Measurements from ENCODE around the gene PSMA6. TPM values are rescaled to one million over a fixed set of nuclear protein-coding genes. Genes with fewer than 3 reads are reported as not detected.

Gene PSMA6
- total RNA-seq, 1 experiment from 2014 or later: 297 TPM

GRCh38 chr14:35349496-35350365 lies 57.5 kb downstream of the PSMA6 start:
- H3K4me1 Mint-ChIP-seq (ENCODE audit: low read depth, unreplicated experiment): peaks cover 23% of the 10 kb centered on the region
- no peaks in the 10 kb centered on the region for H3K27me3 Mint-ChIP-seq (ENCODE audit: unreplicated experiment)
- BruUV-seq (replicated peaks): no TSS peak
- H3K9me3 Mint-ChIP-seq (ENCODE audit: low read depth, unreplicated experiment): no peaks in the 10 kb centered on the region
- intact Hi-C loops (cut with micrococcal nuclease; ENCODE audit: unreplicated experiment): no loop called here
- CTCF ChIA-PET: interaction anchor here (1.3 kb wide), 1 partner anchor 12 kb away, joined by 3 read pairs; no protein-coding TSS in a partner anchor
- DNase-seq: no peak
- no peak overlapping the region for H3K27ac Mint-ChIP-seq (ENCODE audit: unreplicated experiment)
- no peak overlapping the region for H3K4me3 Mint-ChIP-seq (ENCODE audit: low read depth, unreplicated experiment)
- H3K36me3 Mint-ChIP-seq (ENCODE audit: insufficient read depth, unreplicated experiment): peaks cover 4% of the 10 kb centered on the region
- TF ChIP-seq CTCF (IDR thresholded peaks at IDR 0.05; ENCODE audit: unreplicated experiment): no peak

- no peak overlapping the region for H3K4me3 Mint-ChIP-seq (ENCODE audit: low read depth, unreplicated experiment)
- DNase-seq: no peak
- H3K27ac Mint-ChIP-seq (ENCODE audit: unreplicated experiment): no peak overlapping the region
- TF ChIP-seq CTCF (IDR thresholded peaks at IDR 0.05; ENCODE audit: unreplicated experiment): no peak
- intact Hi-C loops (cut with micrococcal nuclease; ENCODE audit: unreplicated experiment): no loop called here
- H3K4me1 Mint-ChIP-seq (ENCODE audit: low read depth, unreplicated experiment): peaks cover 33% of the 10 kb centered on the region
- H3K27me3 Mint-ChIP-seq (ENCODE audit: unreplicated experiment): no peaks in the 10 kb centered on the region
- no peaks in the 10 kb centered on the region for H3K9me3 Mint-ChIP-seq (ENCODE audit: low read depth, unreplicated experiment)
- peaks cover 13% of the 10 kb centered on the region for H3K36me3 Mint-ChIP-seq (ENCODE audit: insufficient read depth, unreplicated experiment)
- BruUV-seq (replicated peaks): no TSS peak
- CTCF ChIA-PET: no interaction called here
These were observed 59.3 kb downstream of the PSMA6 start for GRCh38 chr14:35351497-35351896.

GRCh38 chr14:35351897-35352273 lies 59.7 kb downstream of the PSMA6 start:
- intact Hi-C loops (cut with micrococcal nuclease; ENCODE audit: unreplicated experiment): no loop called here
- no peaks in the 10 kb centered on the region for H3K9me3 Mint-ChIP-seq (ENCODE audit: low read depth, unreplicated experiment)
- H3K36me3 Mint-ChIP-seq (ENCODE audit: insufficient read depth, unreplicated experiment): peaks cover 16% of the 10 kb centered on the region
- no peak for DNase-seq
- peaks cover 37% of the 10 kb centered on the region for H3K4me1 Mint-ChIP-seq (ENCODE audit: low read depth, unreplicated experiment)
- TF ChIP-seq CTCF (IDR thresholded peaks at IDR 0.05; ENCODE audit: unreplicated experiment): no peak
- no peak overlapping the region for H3K27ac Mint-ChIP-seq (ENCODE audit: unreplicated experiment)
- H3K27me3 Mint-ChIP-seq (ENCODE audit: unreplicated experiment): no peaks in the 10 kb centered on the region
- CTCF ChIA-PET: no interaction called here
- H3K4me3 Mint-ChIP-seq (ENCODE audit: low read depth, unreplicated experiment): no peak overlapping the region
- no TSS peak for BruUV-seq (replicated peaks)

- H3K9me3 Mint-ChIP-seq (ENCODE audit: low read depth, unreplicated experiment): no peaks in the 10 kb centered on the region
- no peak for TF ChIP-seq CTCF (IDR thresholded peaks at IDR 0.05; ENCODE audit: unreplicated experiment)
- CTCF ChIA-PET: interaction anchor here (0.9 kb wide), 1 partner anchor 11 kb away, joined by 4 read pairs; no protein-coding TSS in a partner anchor
These were observed 60.4 kb downstream of the PSMA6 start for GRCh38 chr14:35352274-35353233.

More at GRCh38 chr14:35352274-35353233, 60.4 kb downstream of the PSMA6 start:
- Mint-ChIP-seq H3K4me1 (ENCODE audit: low read depth, unreplicated experiment) (peaks cover 44% of the 10 kb centered on the region), H3K27ac (ENCODE audit: unreplicated experiment) (no peak overlapping the region), H3K4me3 (ENCODE audit: low read depth, unreplicated experiment) (no peak overlapping the region), H3K27me3 (ENCODE audit: unreplicated experiment) (no peaks in the 10 kb centered on the region), H3K36me3 (ENCODE audit: insufficient read depth, unreplicated experiment) (peaks cover 16% of the 10 kb centered on the region)
- intact Hi-C loops (cut with micrococcal nuclease; ENCODE audit: unreplicated experiment): no loop called here
- no peak for DNase-seq
- BruUV-seq (replicated peaks): no TSS peak

Measured in Calu3 (cell line).